ENCODE results near the gene CST7. TPM values are rescaled to one million over a fixed set of nuclear protein-coding genes. Genes with fewer than 3 reads are reported as not detected.

The CST7 gene
- total RNA-seq, 1 donor from 2014 or later = 0.92 TPM

DNA sequence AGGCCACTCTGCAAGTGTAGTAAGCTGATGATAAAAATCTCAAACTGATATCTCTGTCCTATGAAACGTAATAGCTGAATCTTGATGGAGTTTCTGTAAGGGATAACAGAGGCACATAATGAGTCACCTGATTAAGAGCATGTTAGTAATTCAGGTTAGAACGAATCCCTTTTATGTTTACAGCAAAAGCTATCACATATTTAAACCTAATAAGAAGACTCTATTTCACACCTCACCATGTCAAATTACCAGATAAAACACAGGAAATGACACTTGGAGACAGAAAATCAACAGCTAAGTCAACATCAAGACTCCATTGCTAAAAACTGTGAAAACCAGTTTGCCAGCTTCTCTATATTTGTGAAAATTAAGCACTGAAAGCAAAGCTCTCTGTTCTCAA lies 11.8 kb downstream of the CST7 start:
- ATAC-seq (no peak), DNase-seq (no peak)
- intact Hi-C loops (cut with micrococcal nuclease) = no loop called here

DNA sequence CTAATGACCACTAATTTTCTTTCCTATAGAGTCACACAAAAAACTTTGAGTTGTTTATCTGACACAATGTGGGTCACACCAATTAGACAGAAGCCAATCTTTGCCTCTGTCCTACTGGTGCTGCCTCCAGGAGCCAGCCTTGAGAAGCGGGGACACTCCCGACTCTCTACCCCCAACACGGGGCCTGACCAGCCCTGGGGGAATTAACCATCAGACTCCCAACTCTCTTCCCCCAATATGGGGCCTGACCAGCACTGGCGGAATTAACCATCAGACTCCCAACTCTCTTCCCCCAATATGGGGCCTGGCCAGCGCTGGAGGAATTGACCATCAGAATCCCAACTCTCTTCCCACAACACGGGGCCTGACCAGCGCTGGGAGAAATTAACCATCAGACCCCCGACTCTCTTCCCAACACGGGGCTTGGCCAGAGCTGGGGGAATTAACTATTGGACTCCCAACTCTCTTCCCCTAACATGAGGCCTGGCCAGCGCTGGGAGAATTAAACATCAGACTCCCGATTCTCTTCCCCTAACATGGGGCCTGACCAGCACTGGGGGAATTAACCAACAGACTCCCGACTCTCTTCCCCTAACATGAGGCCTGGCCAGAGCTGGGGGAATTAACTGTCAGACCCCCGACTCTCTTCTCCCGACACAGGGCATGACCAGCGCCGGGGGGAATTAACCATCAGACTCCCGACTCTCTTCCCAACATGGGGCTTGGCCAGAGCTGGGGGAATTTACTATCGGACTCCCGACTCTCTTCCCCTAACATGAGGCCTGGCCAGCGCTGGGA lies 12.5 kb downstream of the CST7 start:
- intact Hi-C loops (cut with micrococcal nuclease) = no loop called here
- DNase-seq = no peak

DNA sequence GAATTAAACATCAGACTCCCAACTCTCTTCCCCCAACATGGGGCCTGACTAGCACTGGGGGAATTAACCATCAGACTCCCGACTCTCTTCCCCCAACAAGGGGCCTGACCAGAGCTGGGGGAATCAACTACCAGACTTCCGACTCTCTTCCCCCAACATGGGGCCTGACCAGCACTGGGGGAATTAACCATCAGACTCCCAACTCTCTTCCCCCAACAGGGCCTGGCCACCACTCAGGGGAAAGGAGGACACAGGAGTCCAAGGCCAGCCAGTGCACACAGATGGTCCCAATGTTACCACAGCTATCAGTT lies 13.1 kb downstream of the CST7 start:
- no peak for DNase-seq
- intact Hi-C loops (cut with micrococcal nuclease) = no loop called here
- no peak for ATAC-seq

More for the DNA sequence above, 12.5 kb downstream of the CST7 start:
- no peak for ATAC-seq

DNA sequence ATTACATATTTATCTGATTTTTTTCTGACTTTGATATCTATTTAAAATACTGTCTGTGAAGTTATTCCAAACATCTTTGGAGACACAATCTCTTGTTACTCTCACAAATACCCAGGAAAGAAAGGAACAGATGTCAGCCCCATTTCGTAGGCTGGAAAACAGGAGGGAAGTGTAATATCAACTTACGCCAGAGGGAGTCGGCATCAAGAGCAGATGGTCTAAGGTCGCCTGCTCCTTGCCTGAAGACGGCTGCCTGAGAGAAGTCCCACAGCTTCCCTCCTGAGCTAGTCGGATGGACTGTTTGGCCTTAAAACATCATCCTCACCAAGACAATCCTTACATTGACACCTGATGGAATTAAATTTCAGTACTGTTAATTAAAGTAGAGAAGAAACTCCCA lies 13.4 kb downstream of the CST7 start:
- no peak for ATAC-seq
- DNase-seq = no peak
- intact Hi-C loops (cut with micrococcal nuclease) = no loop called here

DNA sequence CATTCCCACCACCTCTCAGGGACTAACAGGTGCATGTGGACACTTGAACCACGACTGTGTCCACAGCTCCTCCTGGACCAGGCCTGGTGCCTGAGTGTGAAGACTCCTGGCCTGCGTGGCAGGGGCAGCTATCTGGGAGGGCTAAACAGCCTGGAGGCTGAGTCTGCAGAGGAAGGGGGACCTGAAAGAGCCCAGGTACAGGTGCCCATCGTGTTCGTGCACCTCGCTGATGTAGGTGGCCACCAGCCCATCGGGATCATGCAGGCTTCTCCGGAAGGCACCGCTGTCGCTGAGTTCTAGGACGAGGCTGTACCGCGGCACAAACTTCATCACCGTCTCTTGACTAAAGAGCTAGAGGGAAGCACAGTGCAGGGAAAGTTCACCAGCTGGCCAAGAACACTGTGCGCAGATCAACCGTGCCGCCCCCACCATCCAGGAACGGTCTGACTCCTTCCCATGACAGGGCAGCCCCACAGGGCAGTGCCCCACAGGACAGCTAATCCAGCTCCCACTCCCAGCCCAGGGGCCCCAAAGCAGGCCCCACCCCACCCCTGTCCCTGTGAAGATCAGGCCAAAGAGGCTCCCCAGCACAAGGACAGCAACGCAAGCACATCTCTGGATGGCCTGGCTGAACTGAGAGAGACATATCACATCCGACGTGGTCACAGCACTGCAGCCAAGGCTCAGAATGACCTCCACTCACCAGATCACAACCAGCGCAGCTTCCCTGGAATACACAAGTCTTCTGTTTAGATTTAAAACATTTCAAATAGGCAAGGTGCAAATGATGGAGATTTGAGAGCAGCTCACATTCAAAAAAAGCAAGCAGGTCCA lies 14.8 kb downstream of the CST7 start:
- ATAC-seq = no peak
- intact Hi-C loops (cut with micrococcal nuclease) = no loop called here
- no peak for DNase-seq

DNA sequence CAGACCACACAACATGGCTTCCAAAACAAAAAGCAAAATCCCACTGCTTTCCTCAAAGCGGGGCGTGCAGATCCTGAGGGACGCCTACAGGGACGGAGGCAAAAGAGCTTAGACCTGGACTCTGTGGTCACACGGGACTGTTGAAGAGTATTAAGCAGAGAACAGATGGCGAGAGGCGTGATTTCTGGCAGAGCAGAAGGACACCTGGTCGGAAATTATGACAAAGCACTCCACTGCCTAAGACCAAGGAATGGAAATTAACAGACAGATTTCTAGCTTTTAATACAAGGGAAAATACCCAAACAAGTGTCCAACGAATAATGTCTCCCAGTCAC lies 15.4 kb downstream of the CST7 start:
- DNase-seq = no peak
- intact Hi-C loops (cut with micrococcal nuclease) = no loop called here
- ATAC-seq = no peak

DNA sequence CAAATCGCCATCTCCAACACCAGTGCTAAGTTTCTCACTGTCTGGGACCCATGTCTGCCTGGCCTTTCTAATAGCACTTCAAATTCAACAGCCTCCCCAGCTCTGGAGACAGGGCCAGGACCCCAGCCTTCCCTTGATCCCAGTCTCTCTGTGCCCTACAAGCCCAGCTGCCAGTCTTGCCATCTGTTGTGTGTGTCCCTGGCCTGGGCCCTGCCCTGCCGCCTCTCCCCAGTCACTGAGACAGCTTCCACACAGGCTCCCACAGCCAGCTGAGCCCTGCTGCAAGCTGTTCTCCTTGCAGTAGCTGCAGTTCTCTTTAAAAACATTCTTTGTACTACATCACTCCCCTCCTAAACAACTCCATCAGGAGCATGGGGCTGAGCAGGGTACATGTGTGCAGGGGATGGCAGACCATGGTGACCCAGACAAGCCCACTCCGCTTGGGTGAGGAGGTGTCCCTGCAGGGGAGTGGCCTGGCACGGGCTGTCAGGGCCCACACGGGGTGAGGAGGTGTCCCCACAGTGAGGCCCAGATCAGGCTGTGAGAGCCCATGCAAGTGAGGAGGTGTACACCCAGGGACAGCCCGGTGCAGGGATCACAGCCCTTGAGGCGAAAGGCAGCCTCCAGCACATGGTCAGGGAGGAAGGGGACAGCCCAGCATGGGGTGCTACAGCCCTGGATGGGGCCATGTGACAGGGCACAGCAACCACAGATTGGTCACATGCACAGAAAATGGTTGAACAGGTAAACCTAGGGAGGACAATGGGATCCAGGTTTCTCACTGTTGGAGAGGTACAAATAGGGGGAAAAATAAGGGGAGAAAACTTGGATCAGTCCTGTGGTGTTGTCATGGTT lies 16.2 kb downstream of the CST7 start:
- intact Hi-C loops (cut with micrococcal nuclease) = no loop called here
- ATAC-seq = no peak
- DNase-seq = no peak

DNA sequence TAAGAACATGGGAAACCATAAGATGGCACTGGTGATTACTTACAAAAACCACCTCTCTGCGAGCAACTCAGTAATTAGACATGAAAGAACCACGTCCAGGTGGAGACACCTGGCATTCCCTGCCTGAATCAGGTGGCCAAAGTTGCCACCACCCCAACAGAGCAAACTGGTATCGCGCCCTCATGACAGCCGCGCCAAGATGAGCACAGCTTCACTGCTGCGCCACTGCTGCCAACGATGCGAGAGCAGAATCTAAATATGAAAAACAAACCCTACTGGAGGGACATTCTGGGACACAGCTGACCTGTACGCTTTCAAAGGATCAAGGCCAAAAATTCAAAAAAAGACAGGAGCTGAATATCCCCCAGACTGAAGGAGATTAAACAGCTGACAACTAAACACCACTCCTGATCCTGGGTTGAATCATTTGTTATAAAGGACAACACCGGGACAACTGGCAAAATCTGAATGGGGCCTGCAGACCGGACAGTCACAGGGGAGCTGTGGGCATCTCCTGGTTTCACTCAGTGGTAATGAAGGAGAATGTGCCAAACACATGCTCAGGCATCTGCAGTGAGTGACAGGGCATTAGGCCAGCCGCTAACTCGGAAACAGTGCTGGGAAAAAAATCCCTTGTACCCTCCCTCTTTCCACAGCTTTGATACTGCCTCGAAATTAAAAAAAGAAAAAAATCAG lies 17.4 kb downstream of the CST7 start:
- intact Hi-C loops (cut with micrococcal nuclease) = no loop called here
- DNase-seq (no peak), ATAC-seq (no peak)

DNA sequence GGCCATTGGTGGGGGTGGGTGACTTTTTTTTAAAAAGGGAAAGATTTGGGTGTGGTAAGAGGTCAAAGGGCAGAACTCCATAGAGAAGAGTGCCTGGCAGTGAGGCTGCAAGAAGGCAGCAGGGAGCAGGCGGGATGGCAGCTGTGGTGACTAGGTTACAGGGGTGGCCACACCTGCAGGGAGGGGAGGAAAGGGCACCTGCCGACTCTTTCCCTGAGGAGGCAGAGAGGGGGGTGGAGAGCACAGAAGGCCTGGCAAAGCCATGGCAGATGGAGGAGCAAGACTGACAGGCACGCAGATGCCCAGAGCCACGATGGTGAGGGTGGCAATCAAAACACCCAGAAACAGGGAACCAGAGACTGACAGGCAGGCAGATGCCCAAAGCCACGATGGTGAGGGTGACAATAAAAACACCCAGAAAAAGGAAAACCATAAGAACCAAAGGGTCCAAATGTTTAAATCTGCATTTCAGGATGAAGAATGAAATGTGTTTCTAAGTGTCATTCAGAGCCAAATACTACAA lies 19.3 kb downstream of the CST7 start:
- ATAC-seq (no peak), DNase-seq (no peak)
- intact Hi-C loops (cut with micrococcal nuclease) = no loop called here

DNA sequence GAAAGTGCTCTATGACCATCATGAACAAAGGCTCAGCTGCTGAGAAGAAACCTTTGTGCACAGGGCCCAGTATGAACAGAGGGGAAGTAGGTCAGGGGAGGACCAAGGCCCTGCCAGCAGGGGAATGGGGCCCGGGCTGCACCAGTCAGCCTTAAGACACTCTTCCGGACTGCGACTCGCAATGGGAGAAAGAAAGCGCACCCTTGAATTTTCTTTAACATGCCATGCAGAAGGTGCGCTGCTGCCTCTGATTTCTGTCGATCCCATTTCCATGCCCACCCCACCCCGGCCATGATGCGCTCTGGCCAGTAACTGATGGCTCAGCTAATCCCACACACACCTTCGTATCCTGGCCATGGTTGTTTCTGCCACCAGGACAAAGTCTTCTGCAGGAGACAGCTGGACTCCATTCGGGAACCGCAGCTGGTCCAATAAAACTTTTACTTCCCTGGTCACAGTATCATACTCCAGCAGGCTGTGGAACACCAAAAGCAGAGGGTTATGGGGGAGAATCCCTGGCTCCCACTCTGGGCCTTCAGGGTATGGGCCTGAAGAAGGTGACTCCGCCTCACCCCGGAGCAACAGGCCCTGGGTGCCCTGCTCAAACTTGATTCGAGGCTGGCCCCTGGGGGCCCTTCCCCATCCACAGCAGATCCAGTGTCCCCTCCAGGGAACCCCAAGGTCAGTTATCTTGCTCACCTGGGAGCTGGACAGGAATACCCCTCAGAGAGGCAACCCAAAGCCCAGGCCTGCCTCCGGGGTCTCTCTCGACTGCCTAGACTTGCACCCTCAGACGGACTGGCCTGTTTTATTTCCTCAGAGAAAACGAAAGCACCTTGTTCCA lies 20.3 kb downstream of the CST7 start:
- no peak for ATAC-seq
- intact Hi-C loops (cut with micrococcal nuclease) = no loop called here
- DNase-seq = no peak

DNA sequence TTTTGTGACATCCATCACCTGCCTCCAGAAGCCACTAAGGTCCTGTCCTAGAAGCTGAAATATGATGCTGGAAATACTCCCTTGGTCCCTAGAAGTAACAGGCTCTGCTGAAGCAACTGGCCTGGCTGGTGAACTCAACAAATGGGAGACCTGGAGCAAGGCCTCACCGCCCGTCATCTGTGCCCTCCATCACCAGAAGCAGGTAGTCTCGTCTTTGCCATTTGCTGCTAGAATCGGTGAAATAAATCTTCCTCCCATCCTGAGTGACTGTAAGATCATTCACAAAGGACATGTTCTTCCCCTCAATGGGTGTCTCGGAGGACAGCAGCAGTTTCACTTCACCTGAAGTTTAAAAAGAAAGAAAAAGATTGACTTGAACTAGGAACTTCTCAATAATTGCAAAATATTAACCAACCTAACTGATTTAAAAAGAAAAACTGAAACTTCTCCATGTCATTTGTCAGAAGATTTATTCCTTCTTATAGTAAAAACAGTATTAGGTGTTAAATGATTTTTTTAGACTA lies 21.0 kb downstream of the CST7 start:
- no peak for ATAC-seq
- intact Hi-C loops (cut with micrococcal nuclease) = no loop called here
- no peak for DNase-seq

DNA sequence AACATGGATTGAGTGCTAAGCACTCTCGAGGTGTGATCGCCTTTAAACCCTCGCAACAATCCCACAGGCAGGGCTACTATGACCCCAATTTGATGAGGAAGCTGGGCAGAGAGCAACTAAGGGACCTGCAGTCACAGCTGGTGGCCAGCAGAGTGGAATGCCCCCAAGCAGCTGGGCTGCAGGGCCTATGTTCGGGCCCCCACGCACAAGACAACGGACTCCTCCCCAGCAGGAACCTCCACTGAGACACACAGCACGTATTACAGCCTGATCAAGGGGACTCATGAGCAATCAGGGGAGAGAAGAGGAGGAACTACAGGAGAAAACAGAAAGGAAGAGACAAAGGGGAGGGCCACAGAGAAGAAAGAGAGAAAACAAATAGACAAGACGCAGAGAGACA lies 21.7 kb downstream of the CST7 start:
- no peak for DNase-seq
- intact Hi-C loops (cut with micrococcal nuclease) = no loop called here
- ATAC-seq = no peak

DNA sequence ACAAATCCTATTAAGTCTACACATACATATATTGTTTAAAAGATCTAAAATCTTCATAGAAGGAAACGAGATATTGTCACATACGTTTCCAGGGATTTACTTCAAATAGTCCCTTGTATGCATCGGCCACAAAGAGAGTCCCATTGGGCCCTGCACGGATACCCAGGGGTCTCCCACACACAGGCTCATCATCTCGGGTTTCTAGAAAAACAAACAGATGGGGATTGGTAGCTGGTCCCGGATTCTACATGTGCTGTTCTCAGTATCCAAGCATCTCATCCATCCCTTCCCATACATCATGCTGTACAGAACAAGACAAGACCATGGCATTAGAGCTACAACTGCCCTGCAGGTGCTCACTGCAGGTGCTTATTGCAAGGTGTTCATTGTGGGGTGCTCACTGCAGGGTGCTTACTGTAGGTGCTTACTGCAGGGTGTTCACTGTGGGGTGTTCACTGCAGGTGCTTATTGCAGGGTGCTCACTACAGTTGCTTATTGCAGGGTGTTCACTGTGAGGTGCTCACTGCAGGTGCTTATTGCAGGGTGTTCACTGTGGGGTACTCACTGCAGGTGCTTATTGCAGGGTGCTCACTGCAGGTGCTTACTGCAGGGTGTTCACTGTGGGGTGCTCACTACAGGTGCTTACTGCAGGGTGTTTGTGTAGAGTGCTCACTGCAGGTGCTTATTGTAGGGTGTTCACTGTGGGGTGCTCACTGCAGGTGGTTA lies 22.5 kb downstream of the CST7 start:
- intact Hi-C loops (cut with micrococcal nuclease) = no loop called here
- no peak for ATAC-seq
- no peak for DNase-seq

DNA sequence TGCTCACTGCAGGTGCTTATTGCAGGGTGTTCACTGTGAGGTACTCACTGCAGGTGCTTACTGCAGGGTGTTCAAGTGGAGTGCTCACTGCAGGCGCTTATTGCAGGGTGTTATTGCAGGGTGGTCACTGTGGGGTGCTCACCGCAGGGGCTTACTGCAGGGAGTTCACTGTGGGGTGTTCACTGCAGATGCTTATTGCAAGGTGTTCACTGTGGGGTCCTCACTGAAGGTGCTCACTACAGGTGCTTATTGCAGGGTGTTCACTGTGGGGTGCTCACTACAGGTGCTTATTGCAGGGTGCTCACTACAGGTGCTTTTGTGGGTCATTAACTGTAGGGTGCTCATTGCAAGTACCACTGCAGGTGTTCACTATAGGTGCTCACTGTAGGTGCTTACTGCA lies 23.3 kb downstream of the CST7 start:
- no peak for ATAC-seq
- intact Hi-C loops (cut with micrococcal nuclease) = no loop called here
- DNase-seq = no peak

DNA sequence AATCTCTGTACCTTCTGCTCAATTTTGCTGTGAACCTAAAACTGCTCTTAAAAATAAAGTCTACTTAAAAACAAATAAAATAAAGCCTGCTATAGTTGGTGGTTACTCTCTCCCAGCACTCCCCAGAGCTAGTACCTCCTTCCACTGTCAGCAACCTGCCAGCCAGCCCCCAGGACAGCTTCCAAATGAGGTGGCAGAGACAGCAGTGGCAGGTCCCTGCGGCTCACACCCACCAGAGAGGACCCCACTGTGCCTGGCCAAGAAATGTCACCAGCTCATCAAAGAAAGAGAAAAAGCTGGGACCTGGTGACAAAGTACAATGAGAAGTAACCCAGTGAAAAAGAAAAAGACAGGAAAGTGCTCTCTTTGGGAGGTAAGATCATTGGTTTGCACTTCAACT lies 28.3 kb downstream of the CST7 start:
- intact Hi-C loops (cut with micrococcal nuclease) = no loop called here
- DNase-seq = no peak
- ATAC-seq = no peak

DNA sequence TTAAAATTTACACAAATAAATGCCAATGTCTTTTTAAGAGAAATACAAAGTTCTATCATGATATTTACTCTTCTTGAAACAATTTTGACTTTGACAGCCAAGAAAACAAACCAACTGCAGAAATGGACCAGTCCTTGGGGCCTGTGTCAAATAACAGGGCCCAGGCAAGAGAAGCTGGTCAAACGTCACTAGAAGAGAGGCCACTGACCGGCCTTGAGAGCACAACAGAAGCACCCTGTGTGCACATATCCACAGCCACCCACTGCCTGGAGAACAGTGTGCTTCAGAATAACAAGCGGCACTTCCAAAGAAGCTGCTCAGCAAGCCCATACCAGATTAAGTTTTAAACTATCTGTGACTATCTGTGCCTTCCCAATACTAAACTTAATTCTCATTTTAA lies 28.7 kb downstream of the CST7 start:
- intact Hi-C loops (cut with micrococcal nuclease) = no loop called here
- no peak for DNase-seq
- ATAC-seq = no peak

DNA sequence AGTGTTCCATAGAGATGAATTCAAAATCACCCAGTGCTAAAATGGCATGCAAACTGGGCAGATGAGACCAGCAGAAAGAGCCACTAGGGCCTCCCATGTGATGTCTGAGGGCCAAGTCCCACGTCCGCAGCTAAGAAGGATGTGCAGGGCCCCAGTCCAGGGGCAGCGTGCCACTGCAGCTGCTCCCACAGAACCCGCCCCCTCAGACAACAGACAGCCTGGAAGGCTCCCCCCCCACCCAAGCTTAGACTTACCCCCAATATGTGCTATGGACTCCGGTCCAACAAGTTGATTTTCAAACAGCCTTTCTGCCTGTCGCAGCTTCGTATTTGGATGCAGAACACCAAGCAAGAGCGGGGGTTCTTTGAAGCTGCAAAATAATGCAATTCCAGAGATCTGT lies 29.4 kb downstream of the CST7 start:
- no peak for ATAC-seq

More for the DNA sequence above, 29.4 kb downstream of the CST7 start:
- no peak for DNase-seq
- intact Hi-C loops (cut with micrococcal nuclease) = no loop called here

Measured in left ventricle myocardium superior (tissue), 1 donor.